Neuronal stem cell (in vitro differentiated cells): ENCODE measurements around the gene PCDHGA6.
"Not testable (repeated sequence)": the region's sequence is repeated elsewhere in the genome, so short reads cannot be mapped to it uniquely, and the experiment has no call there.

Experiments used
- DNase-seq: peaks from one replicate; pipeline ENCODE4 v3.0.0-alpha.2; 2013; ENCODE audit warnings: low spot score
- H2AFZ ChIP-seq: one replicate; pipeline ENCODE4 v1.6.1; 2013; ENCODE audit warnings: mild to moderate bottlenecking, low read length, inconsistent platforms
- H2AK5ac ChIP-seq: 2 replicates; pipeline ENCODE4 v1.6.1; 2013; ENCODE audit warnings: low read depth, mild to moderate bottlenecking, inconsistent platforms, low read length, moderate library complexity, mixed read lengths
- H2BK120ac ChIP-seq: 2 replicates; pipeline ENCODE4 v1.6.1; 2013; ENCODE audit warnings: low read depth, mild to moderate bottlenecking, inconsistent platforms, low read length, moderate library complexity, mixed read lengths
- H2BK12ac ChIP-seq: one replicate; pipeline ENCODE4 v1.6.1; 2013; ENCODE audit warnings: low read length, inconsistent platforms
- H2BK15ac ChIP-seq: 2 replicates; pipeline ENCODE4 v1.6.1; 2013; ENCODE audit warnings: mild to moderate bottlenecking, low read length, inconsistent platforms, mixed read lengths
- H2BK5ac ChIP-seq: one replicate; pipeline ENCODE4 v1.6.1; 2013; ENCODE audit warnings: inconsistent platforms, mild to moderate bottlenecking, low read length, moderate library complexity
- H3K14ac ChIP-seq: one replicate; pipeline ENCODE4 v1.6.1; 2013; ENCODE audit warnings: low read length, inconsistent platforms
- H3K18ac ChIP-seq: 2 replicates; pipeline ENCODE4 v1.6.1; 2013; ENCODE audit warnings: low read length, inconsistent platforms
- H3K23ac ChIP-seq: 2 replicates; pipeline ENCODE4 v1.6.1; 2013; ENCODE audit warnings: low read depth, mild to moderate bottlenecking, mixed read lengths, low read length, inconsistent platforms; ENCODE audit not compliant: poor library complexity
- H3K27ac ChIP-seq: replicated peaks from 3 replicates; pipeline ENCODE4 v1.5.1; 2013; ENCODE audit warnings: low read length, inconsistent platforms
- H3K27me3 ChIP-seq, 3 experiments: 2 replicates each; pipeline ENCODE4 v1.6.1; 2013; ENCODE audit warnings: low read length in 3 of 3, mild to moderate bottlenecking in 2 of 3, inconsistent platforms in 1 of 3, low read depth in 1 of 3, mixed read lengths in 1 of 3, moderate library complexity in 1 of 3; ENCODE audit not compliant: control insufficient read depth in 3 of 3, insufficient read depth in 3 of 3
- H3K36me3 ChIP-seq, 2 donors: replicated peaks in 1 of 2; 2 replicates each; pipeline ENCODE4 v1.6.1; 2013; ENCODE audit warnings: low read length in 2 of 2; ENCODE audit not compliant: control insufficient read depth in 2 of 2, insufficient read depth in 2 of 2
- H3K4ac ChIP-seq: 2 replicates; pipeline ENCODE4 v1.6.1; 2013; ENCODE audit warnings: inconsistent platforms, mild to moderate bottlenecking, low read length, moderate library complexity
- H3K4me1 ChIP-seq, 2 donors: 1 replicate in 1 of 2; 2 replicates in 1 of 2; pipeline ENCODE4 v1.6.1; 2013; ENCODE audit warnings: low read length in 2 of 2, low read depth in 1 of 2; ENCODE audit not compliant: control insufficient read depth in 2 of 2, insufficient read depth in 1 of 2
- H3K4me2 ChIP-seq: one replicate; pipeline ENCODE4 v1.6.1; 2013; ENCODE audit warnings: mild to moderate bottlenecking, low read length, inconsistent platforms; ENCODE audit not compliant: insufficient read depth, poor library complexity, severe bottlenecking
- H3K4me3 ChIP-seq, 2 donors: 2 replicates each; pipeline ENCODE4 v1.5.1; 2013; ENCODE audit warnings: low read length in 2 of 2, mild to moderate bottlenecking in 2 of 2, inconsistent platforms in 1 of 2, moderate library complexity in 1 of 2
- H3K79me1 ChIP-seq: one replicate; pipeline ENCODE4 v1.6.1; 2013; ENCODE audit warnings: low read depth, mild to moderate bottlenecking, inconsistent platforms, low read length, moderate library complexity
- H3K9ac ChIP-seq: one replicate; pipeline ENCODE4 v1.6.1; 2013; ENCODE audit warnings: mild to moderate bottlenecking, low read depth, low read length, inconsistent platforms; ENCODE audit not compliant: poor library complexity
- H3K9me3 ChIP-seq, 2 donors: replicated peaks in 1 of 2; 2 replicates each; pipeline versions ENCODE3 to v1.6.1; 2013; ENCODE audit warnings: low read length in 2 of 2, mild to moderate bottlenecking in 2 of 2, inconsistent platforms in 1 of 2, low read depth in 1 of 2, mixed read lengths in 1 of 2, moderate library complexity in 1 of 2; ENCODE audit not compliant: control insufficient read depth in 2 of 2, insufficient read depth in 1 of 2
- H4K8ac ChIP-seq: one replicate; pipeline ENCODE4 v1.6.1; 2013; ENCODE audit warnings: low read depth, mild to moderate bottlenecking, inconsistent platforms, low read length, moderate library complexity
- H4K91ac ChIP-seq: one replicate; pipeline ENCODE4 v1.6.1; 2013; ENCODE audit warnings: low read length, low read depth, mild to moderate bottlenecking, inconsistent platforms; ENCODE audit not compliant: poor library complexity
- WGBS, 2 donors: extraction: QIAGEN DNeasy Blood & Tissue Kit; methylation state at CpG; one replicate each; pipeline ENCODE4 v1.1.7; 2013; ENCODE audit warnings: missing lambda C conversion rate in 2 of 2, mixed read lengths in 1 of 2; ENCODE audit not compliant: insufficient read length in 2 of 2, insufficient replicate concordance in 1 of 2; ENCODE audit errors: extremely low coverage in 2 of 2; 5-methylcytosine and 5-hydroxymethylcytosine counted together

Gene PCDHGA6

DNA sequence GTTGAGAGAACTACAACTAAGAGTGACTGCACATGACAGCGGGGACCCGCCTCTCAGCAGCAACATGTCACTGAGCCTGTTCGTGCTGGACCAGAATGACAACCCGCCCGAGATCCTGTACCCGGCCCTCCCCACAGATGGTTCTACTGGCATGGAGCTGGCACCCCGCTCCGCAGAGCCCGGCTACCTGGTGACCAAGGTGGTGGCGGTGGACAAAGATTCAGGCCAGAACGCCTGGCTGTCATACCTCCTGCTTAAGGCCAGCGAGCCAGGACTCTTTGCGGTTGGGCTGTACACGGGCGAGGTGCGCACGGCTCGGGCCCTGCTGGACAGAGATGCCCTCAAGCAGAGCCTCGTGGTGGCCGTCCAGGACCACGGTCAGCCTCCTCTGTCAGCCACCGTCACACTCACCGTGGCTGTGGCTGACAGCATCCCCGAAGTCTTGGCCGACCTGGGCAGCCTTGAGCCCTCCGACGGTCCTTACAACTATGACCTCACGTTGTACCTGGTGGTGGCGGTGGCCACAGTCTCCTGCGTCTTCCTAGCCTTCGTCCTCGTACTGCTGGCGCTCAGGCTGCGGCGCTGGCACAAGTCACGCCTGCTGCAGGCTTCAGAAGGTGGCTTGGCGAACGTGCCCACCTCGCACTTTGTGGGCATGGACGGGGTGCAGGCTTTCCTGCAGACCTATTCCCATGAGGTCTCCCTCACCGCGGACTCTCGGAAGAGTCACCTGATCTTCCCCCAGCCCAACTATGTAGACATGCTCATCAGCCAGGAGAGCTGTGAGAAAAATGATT is 11.0 kb downstream of the PCDHGA6 start:
- Histone ChIP-seq H3K27me3 (no peaks in the 10 kb centered on the region), H2BK120ac (no peak overlapping the region), H2AK5ac (peak overlapping the region; percentile 34), H4K91ac (no peak overlapping the region), H2AFZ (no peak overlapping the region), H2BK5ac (no peak overlapping the region), H3K4me2 (no peak overlapping the region), H3K9ac (no peak overlapping the region), H3K4me1 (no peaks in the 10 kb centered on the region), H3K4ac (no peak overlapping the region), H3K14ac (no peak overlapping the region), H2BK15ac (no peak overlapping the region), H3K4me3 (peak overlapping the region in 1 of 2 donors; percentile 57), H3K36me3 (no peaks in the 10 kb centered on the region), H3K18ac (no peak overlapping the region), H4K8ac (peak overlapping the region; percentile 74), H2BK12ac (no peak overlapping the region), H3K23ac (no peak overlapping the region), H3K9me3 (peaks cover 32 to 43% of the 10 kb centered on the region in 2 donors), H3K79me1 (peaks cover 3% of the 10 kb centered on the region), H3K27ac (no peak overlapping the region)
- no CpG with 5 or more reads among the region's 43 CpGs for WGBS, 2 donors
- DNase-seq = no peak

- H2BK5ac ChIP-seq, H3K4me1 ChIP-seq, H3K18ac ChIP-seq, H2BK12ac ChIP-seq, H3K79me1 ChIP-seq, H4K8ac ChIP-seq, H4K91ac ChIP-seq, H3K9ac ChIP-seq, H3K27me3 ChIP-seq, H2AK5ac ChIP-seq, H3K14ac ChIP-seq, H2BK15ac ChIP-seq, H3K27ac ChIP-seq, H3K23ac ChIP-seq, H2BK120ac ChIP-seq, H3K4ac ChIP-seq: not testable (repeated sequence)
- peak; percentile 6 for DNase-seq
- peaks cover 7 to 11% of the 10 kb centered on the region in 2 donors for H3K36me3 ChIP-seq
- peak within 1 kb of the TSS; percentile 32 for H3K4me2 ChIP-seq
- peaks cover 40 to 64% of the 10 kb centered on the region in 2 donors for H3K9me3 ChIP-seq
- peak within 1 kb of the TSS; percentile 82 for H2AFZ ChIP-seq
- no CpG with 5 or more reads among the region's 40 CpGs for WGBS, 2 donors
- peak within 1 kb of the TSS in 1 of 2 donors; percentile 42 for H3K4me3 ChIP-seq
These were observed 14.0 kb downstream of the PCDHGA6 start, which contains the start of gene PCDHGB4 for GRCh38 chr5:141387557-141388311. TSS of gene PCDHGB4 (plus strand) at chr5:141387698. CDS start at chr5:141387885, 187 bp downstream.

GRCh38 chr5:141388661-141389060 is 15.0 kb downstream of the PCDHGA6 start:
- H3K27ac ChIP-seq = no peak overlapping the region
- H3K23ac ChIP-seq = no peak overlapping the region
- no CpG with 5 or more reads among the region's 10 CpGs for WGBS, 2 donors
- H3K18ac ChIP-seq = no peak overlapping the region
- H3K9ac ChIP-seq = no peak overlapping the region
- no peak overlapping the region for H2AFZ ChIP-seq
- H4K8ac ChIP-seq = no peak overlapping the region
- no peaks in the 10 kb centered on the region for H3K4me1 ChIP-seq
- no peak overlapping the region for H2BK12ac ChIP-seq
- peaks cover 4% of the 10 kb centered on the region for H3K79me1 ChIP-seq
- H4K91ac ChIP-seq = no peak overlapping the region
- no peak overlapping the region for H2BK120ac ChIP-seq
- DNase-seq = no peak
- no peak overlapping the region for H2AK5ac ChIP-seq
- H2BK5ac ChIP-seq = no peak overlapping the region
- no peak overlapping the region for H3K4ac ChIP-seq
- peaks cover 11 to 20% of the 10 kb centered on the region in 2 donors for H3K36me3 ChIP-seq
- H3K14ac ChIP-seq = no peak overlapping the region
- no peaks in the 10 kb centered on the region for H3K27me3 ChIP-seq
- H3K9me3 ChIP-seq = peaks cover 39 to 64% of the 10 kb centered on the region in 2 donors
- no peak overlapping the region for H2BK15ac ChIP-seq
- H3K4me2 ChIP-seq = no peak overlapping the region
- no peak overlapping the region for H3K4me3 ChIP-seq
